K562 (cell line): ENCODE measurements around the gene STK25.

Experiments used
- ARID1B ChIP-seq: fragments of 450-650 bp; IDR thresholded peaks from 2 replicates; pipeline ENCODE4 v1.6.1; 2016; ENCODE audit warnings: antibody characterized with exemption, mild to moderate bottlenecking, inconsistent platforms
- ESRRB ChIP-seq: fragments of 250-450 bp; sonication (Bioruptor Pico); IDR thresholded peaks from 2 replicates; pipeline ENCODE4 v1.5.0; 2020; ENCODE audit warnings: mild to moderate bottlenecking, moderate library complexity, borderline replicate concordance
- ETV5 ChIP-seq: sonication (generic); formaldehyde crosslinking; IDR thresholded peaks from 2 replicates; pipeline ENCODE4 v1.4.0; 2020; ENCODE audit warnings: low read depth, mild to moderate bottlenecking, missing genetic modification reagents
- MXI1 ChIP-seq: IDR thresholded peaks from 2 replicates; pipeline ENCODE4 v1.6.1; 2011; ENCODE audit warnings: low read depth, mild to moderate bottlenecking, improper control_type of control experiment, low read length
- MYC ChIP-seq, 2 experiments: fragments of 250-450 bp in 1 of 2; sonication (Bioruptor Pico) in 1 of 2; IDR thresholded peaks; 2 replicates each; pipeline versions ENCODE4 v1.5.1 to v1.6.1; 2012 to 2021; ENCODE audit warnings: low read depth in 2 of 2, borderline replicate concordance in 1 of 2, improper control_type of control experiment in 1 of 2, low read length in 1 of 2, mild to moderate bottlenecking in 1 of 2, moderate library complexity in 1 of 2
- RBM22 ChIP-seq: fragments of 200-400 bp; formaldehyde crosslinking; IDR thresholded peaks from 2 replicates; pipeline ENCODE4 v1.6.1; 2018; ENCODE audit warnings: low read length, low read depth; ENCODE audit not compliant: poor library complexity, severe bottlenecking
- SRSF9 ChIP-seq: fragments of 200-400 bp; formaldehyde crosslinking; IDR thresholded peaks from 2 replicates; pipeline ENCODE4 v1.6.1; 2017; ENCODE audit warnings: low read depth, low read length, borderline replicate concordance
- TAF1 ChIP-seq: IDR thresholded peaks from 2 replicates; pipeline ENCODE4 v1.6.1; 2011; ENCODE audit warnings: mild to moderate bottlenecking, low read length, moderate library complexity; ENCODE audit not compliant: insufficient read depth, control insufficient read depth, severe bottlenecking; ENCODE audit errors: extremely low read depth
- TAF15 ChIP-seq: fragments of 200-400 bp; formaldehyde crosslinking; IDR thresholded peaks from 2 replicates; pipeline ENCODE4 v1.6.1; 2017; ENCODE audit warnings: mild to moderate bottlenecking, low read depth, low read length, moderate library complexity
- ZNF174 ChIP-seq: fragments of 250-450 bp; sonication (Bioruptor Pico); IDR thresholded peaks from 2 replicates; pipeline ENCODE4 v1.4.0; 2020; ENCODE audit warnings: mild to moderate bottlenecking
- ZNF785 ChIP-seq: fragments of 250-450 bp; sonication (Bioruptor Pico); IDR thresholded peaks from 2 replicates; pipeline ENCODE4 v1.4.0; 2020; ENCODE audit warnings: mild to moderate bottlenecking
- TF ChIP-seq, protein P1 (sequence below), 2 experiments: fragments of 450-650 bp in 1 of 2; sonication (generic) in 1 of 2; formaldehyde crosslinking in 1 of 2; IDR thresholded peaks in 1 of 2; conservative IDR thresholded peaks in 1 of 2; 2 replicates each; pipeline versions ENCODE4 v1.6.1 to v1.8.1; 2016 to 2023; ENCODE audit warnings: mild to moderate bottlenecking in 2 of 2, moderate library complexity in 2 of 2, inconsistent platforms in 1 of 2, missing genetic modification reagents in 1 of 2
- TF ChIP-seq, protein P2 (sequence below): sonication (generic); IDR thresholded peaks from 2 replicates; pipeline ENCODE4 v1.6.1; 2016
- TF ChIP-seq, protein P3 (sequence below), 2 experiments: fragments of 450-650 bp; IDR thresholded peaks; 2 replicates each; pipeline ENCODE4 v1.6.1; 2016; ENCODE audit warnings: mild to moderate bottlenecking in 2 of 2, borderline replicate concordance in 1 of 2, low read depth in 1 of 2, moderate library complexity in 1 of 2

DNA sequence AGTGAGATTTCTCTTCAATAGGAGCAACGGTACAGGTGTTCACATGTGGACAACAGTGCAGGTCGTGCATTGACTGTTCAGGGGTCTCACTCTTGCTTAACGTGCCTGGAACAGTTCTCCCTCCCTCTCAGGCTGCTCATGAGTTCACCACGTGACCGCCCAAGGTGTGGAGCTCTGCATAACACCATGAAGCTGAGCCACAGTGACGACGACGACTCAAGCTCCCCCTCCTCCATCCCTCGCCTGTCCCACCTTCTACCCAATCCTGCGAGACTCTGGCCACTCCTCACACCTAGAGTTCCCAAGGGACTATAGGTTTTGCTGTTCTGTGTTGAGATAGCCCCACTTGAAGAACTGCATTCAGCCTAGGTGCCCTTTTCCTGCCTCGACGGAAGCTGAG is 42.8 kb downstream of the STK25 start:
- TF ChIP-seq ETV5 (no peak), ESRRB (CRISPR knock-in tag) (no peak), ZNF785 (CRISPR knock-in tag) (no peak), ARID1B (no peak), RBM22 (no peak), ZNF174 (CRISPR knock-in tag) (no peak), MXI1 (no peak), MYC (IDR thresholded peaks at IDR 0.05; ENCODE audit: low read depth, low read length) (no peak), MYC (CRISPR knock-in tag; IDR thresholded peaks at IDR 0.05; ENCODE audit: borderline replicate concordance, low read depth) (no peak), TAF1 (no peak), TAF15 (no peak), SRSF9 (no peak)
- TF ChIP-seq, protein P1, sequence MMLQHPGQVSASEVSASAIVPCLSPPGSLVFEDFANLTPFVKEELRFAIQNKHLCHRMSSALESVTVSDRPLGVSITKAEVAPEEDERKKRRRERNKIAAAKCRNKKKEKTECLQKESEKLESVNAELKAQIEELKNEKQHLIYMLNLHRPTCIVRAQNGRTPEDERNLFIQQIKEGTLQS (IDR thresholded peaks at IDR 0.05), result no peak
- TF ChIP-seq, protein P1 (CRISPR knock-in tag; conservative IDR thresholded peaks at IDR 0.05), result no peak
- TF ChIP-seq, protein P2, sequence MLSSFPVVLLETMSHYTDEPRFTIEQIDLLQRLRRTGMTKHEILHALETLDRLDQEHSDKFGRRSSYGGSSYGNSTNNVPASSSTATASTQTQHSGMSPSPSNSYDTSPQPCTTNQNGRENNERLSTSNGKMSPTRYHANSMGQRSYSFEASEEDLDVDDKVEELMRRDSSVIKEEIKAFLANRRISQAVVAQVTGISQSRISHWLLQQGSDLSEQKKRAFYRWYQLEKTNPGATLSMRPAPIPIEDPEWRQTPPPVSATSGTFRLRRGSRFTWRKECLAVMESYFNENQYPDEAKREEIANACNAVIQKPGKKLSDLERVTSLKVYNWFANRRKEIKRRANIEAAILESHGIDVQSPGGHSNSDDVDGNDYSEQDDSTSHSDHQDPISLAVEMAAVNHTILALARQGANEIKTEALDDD, result no peak
- TF ChIP-seq, protein P3, sequence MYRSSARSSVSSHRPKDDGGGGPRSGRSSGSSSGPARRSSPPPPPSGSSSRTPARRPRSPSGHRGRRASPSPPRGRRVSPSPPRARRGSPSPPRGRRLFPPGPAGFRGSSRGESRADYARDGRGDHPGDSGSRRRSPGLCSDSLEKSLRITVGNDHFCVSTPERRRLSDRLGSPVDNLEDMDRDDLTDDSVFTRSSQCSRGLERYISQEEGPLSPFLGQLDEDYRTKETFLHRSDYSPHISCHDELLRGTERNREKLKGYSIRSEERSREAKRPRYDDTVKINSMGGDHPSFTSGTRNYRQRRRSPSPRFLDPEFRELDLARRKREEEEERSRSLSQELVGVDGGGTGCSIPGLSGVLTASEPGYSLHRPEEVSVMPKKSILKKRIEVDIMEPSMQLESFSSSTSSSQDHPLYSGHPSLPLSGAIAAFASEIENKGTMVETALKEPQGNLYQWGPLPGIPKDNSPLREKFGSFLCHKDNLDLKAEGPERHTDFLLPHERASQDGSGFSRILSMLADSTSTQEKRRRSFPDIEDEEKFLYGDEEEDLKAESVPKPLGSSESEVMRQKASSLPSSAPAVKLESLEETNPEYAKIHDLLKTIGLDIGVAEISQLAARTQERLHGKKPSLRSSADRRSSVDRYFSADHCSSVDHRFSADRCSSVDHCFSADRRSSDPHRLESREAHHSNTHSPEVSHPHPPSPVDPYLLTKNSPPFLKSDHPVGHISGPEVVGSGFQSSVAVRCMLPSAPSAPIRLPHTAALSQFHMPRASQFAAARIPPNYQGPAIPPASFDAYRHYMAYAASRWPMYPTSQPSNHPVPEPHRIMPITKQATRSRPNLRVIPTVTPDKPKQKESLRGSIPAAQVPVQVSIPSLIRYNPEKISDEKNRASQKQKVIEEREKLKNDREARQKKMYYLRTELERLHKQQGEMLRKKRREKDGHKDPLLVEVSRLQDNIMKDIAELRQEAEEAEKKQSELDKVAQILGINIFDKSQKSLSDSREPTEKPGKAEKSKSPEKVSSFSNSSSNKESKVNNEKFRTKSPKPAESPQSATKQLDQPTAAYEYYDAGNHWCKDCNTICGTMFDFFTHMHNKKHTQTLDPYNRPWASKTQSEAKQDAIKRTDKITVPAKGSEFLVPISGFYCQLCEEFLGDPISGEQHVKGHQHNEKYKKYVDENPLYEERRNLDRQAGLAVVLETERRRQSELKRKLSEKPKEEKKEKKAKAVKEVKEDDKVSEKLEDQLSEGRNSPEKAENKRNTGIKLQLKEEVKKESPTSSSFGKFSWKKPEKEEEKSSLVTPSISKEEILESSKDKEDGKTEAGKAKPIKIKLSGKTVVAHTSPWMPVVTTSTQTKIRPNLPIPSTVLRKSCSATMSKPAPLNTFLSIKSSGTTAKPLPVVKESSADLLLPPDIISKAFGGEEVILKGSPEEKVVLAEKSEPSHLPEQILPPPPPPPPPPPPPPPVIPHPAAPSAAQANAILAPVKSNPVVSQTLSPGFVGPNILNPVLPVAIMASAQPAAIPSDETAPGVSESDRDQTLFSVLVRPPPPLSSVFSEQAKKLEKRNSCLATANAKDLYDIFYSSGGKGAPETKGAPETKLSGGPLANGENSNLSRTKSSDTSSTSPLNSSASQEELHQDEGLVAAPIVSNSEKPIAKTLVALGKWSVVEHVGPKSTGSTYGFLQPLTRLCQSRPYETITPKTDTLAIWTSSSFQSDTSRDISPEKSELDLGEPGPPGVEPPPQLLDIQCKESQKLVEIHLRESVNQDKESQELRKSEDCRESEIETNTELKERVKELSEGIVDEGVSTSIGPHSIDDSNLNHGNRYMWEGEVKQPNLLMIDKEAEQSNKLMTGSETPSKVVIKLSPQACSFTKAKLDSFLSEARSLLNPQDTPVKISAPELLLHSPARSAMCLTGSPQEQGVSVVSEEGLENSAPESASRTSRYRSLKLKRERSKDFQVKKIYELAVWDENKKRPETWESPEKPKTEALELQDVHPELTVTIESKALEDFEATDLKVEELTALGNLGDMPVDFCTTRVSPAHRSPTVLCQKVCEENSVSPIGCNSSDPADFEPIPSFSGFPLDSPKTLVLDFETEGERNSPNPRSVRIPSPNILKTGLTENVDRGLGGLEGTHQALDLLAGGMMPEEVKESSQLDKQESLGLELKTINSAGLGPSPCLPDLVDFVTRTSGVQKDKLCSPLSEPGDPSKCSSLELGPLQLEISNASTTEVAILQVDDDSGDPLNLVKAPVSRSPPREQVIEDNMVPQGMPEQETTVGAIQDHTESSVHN (IDR thresholded peaks at IDR 0.05; ENCODE audit: borderline replicate concordance in 1 of 2, low read depth in 1 of 2), result no peak
